Thoracic aorta (tissue), 2 donors: ENCODE data around the gene CEP78. TPM values are rescaled to one million over a fixed set of nuclear protein-coding genes. Genes with fewer than 3 reads are reported as not detected.

Experiments used
- ATAC-seq: fragments of 150-250 bp; one replicate; pipeline ENCODE4 v1.8.0; 2017; ENCODE audit warnings: low read depth; ENCODE audit not compliant: insufficient number of reproducible peaks, low FRiP score
- DNase-seq: peaks from one replicate; pipeline ENCODE4 v3.0.0-alpha.2; 2020; ENCODE audit warnings: low spot score
- H3K27ac ChIP-seq, 2 donors: fragments of 200-600 bp; sonication (generic); 1 replicate in 1 of 2; 2 replicates in 1 of 2; pipeline ENCODE4 v1.5.1; 2016; ENCODE audit warnings: mild to moderate bottlenecking in 2 of 2, moderate library complexity in 2 of 2
- H3K27me3 ChIP-seq: fragments of 200-600 bp; sonication (generic); replicated peaks from 2 replicates; pipeline ENCODE4 v1.6.0; 2016; ENCODE audit warnings: mild to moderate bottlenecking; ENCODE audit not compliant: insufficient read depth
- H3K36me3 ChIP-seq: fragments of 200-600 bp; sonication (generic); one replicate; pipeline ENCODE4 v1.5.1; 2016
- H3K4me1 ChIP-seq, 2 donors: fragments of 200-600 bp; sonication (generic); 1 replicate in 1 of 2; 2 replicates in 1 of 2; pipeline versions ENCODE4 v1.5.1 to v1.6.0; 2016; ENCODE audit warnings: low read depth in 2 of 2, mild to moderate bottlenecking in 1 of 2; ENCODE audit not compliant: control insufficient read depth in 1 of 2
- H3K4me3 ChIP-seq: fragments of 200-600 bp; sonication (generic); 2 replicates; pipeline ENCODE4 v1.5.1; 2016; ENCODE audit warnings: mild to moderate bottlenecking
- H3K9me3 ChIP-seq: fragments of 200-600 bp; sonication (generic); 2 replicates; pipeline ENCODE4 v1.5.1; 2016
- total RNA-seq, 2 donors: library from RNA; depleted of rRNA; stranded (reverse); fragments of >200 nt; gene quantifications; one replicate each; pipeline versions ENCODE4 v1.1.0 to v1.2.3, GENCODE V29; 2016
- TF ChIP-seq, protein P1 (sequence below): fragments of 200-600 bp; sonication (generic); IDR thresholded peaks from one replicate; pipeline ENCODE4 v1.5.1; 2019; ENCODE audit warnings: antibody characterized with exemption

The CEP78 gene
- total RNA-seq, 2 donors from 2014 or later: 5.6 to 10.4 TPM

DNA sequence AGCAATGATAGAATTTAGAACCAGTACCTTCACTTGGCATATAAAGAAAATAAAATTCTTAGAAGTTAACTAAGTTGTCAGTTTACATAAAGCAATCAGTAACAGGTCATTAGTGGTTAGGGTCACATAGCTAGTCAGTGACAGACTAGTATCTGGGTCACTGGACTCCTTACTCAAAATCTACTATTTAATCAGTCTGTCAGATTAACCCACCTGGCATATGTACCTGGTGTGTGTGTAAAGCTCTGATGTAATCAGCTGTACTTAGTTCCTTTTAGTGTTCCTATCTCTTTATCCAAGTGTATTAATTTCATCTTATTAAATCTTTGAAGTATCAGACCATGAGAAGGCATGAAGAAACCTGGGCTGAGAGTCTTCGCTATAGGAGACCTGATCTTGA is 7.3 kb downstream of the CEP78 start:
- Histone ChIP-seq H3K27ac (no peak overlapping the region), H3K36me3 (peaks cover 3% of the 10 kb centered on the region), H3K27me3 (no peaks in the 10 kb centered on the region), H3K4me3 (no peak overlapping the region), H3K4me1 (no peaks in the 10 kb centered on the region), H3K9me3 (no peaks in the 10 kb centered on the region)
- DNase-seq (no peak), ATAC-seq (no peak)
- TF ChIP-seq, protein P1, sequence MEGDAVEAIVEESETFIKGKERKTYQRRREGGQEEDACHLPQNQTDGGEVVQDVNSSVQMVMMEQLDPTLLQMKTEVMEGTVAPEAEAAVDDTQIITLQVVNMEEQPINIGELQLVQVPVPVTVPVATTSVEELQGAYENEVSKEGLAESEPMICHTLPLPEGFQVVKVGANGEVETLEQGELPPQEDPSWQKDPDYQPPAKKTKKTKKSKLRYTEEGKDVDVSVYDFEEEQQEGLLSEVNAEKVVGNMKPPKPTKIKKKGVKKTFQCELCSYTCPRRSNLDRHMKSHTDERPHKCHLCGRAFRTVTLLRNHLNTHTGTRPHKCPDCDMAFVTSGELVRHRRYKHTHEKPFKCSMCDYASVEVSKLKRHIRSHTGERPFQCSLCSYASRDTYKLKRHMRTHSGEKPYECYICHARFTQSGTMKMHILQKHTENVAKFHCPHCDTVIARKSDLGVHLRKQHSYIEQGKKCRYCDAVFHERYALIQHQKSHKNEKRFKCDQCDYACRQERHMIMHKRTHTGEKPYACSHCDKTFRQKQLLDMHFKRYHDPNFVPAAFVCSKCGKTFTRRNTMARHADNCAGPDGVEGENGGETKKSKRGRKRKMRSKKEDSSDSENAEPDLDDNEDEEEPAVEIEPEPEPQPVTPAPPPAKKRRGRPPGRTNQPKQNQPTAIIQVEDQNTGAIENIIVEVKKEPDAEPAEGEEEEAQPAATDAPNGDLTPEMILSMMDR: no peak

- no peaks in the 10 kb centered on the region for H3K9me3 ChIP-seq
- DNase-seq: no peak
- no peaks in the 10 kb centered on the region for H3K4me1 ChIP-seq
- no peaks in the 10 kb centered on the region for H3K27me3 ChIP-seq
- H3K36me3 ChIP-seq: peaks cover 3% of the 10 kb centered on the region
- no peak for ATAC-seq
- H3K4me3 ChIP-seq: no peak overlapping the region
- H3K27ac ChIP-seq: no peak overlapping the region
- TF ChIP-seq, protein P1: no peak
Observed at GRCh38 chr9:78245401-78245800, 9.5 kb downstream of the CEP78 start.

DNA sequence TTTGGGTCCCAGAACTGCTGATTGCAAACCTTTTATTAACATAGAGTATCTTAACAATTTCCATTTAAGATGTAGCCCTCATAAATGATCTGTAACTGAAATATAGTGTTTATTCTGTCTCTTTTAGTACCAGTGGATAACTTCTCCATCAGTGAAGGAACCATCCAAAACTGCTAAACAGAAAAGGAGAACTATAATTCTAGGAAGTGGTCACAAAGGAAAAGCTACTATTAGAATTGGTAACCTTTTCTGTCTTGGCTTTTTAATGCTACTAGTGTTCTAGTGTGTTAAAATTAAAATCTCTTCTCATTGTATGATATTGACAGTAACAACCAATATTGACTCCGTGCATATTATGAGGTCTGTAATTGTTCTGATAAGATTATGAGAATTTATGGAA is 12.8 kb downstream of the CEP78 start:
- Histone ChIP-seq H3K4me3 (no peak overlapping the region), H3K36me3 (no peaks in the 10 kb centered on the region), H3K4me1 (no peaks in the 10 kb centered on the region), H3K9me3 (no peaks in the 10 kb centered on the region), H3K27ac (no peak overlapping the region), H3K27me3 (no peaks in the 10 kb centered on the region)
- no peak for ATAC-seq
- no peak for DNase-seq
- TF ChIP-seq, protein P1: no peak

DNA sequence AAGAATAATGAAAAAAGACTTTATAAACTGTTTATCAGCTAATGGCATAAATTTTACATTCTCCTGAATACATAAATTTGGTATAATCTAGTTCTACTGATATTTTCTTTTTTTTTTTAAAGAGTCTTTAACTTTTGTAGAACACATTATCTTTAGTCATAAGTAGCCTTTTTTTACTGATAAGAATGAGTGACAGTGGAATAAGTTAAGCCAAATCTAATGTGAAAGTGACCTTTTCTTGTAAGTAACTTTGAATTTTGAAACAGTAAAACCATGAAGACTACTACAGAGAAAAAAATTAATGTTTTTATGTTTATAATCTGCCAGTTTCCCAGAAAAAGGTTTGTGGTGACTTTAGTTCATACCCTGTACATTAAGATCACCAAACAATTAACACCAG is 13.7 kb downstream of the CEP78 start:
- TF ChIP-seq, protein P1: no peak
- Histone ChIP-seq H3K27me3 (no peaks in the 10 kb centered on the region), H3K36me3 (no peaks in the 10 kb centered on the region), H3K27ac (no peak overlapping the region), H3K4me3 (no peak overlapping the region), H3K4me1 (no peaks in the 10 kb centered on the region), H3K9me3 (no peaks in the 10 kb centered on the region)
- DNase-seq (no peak), ATAC-seq (no peak)

DNA sequence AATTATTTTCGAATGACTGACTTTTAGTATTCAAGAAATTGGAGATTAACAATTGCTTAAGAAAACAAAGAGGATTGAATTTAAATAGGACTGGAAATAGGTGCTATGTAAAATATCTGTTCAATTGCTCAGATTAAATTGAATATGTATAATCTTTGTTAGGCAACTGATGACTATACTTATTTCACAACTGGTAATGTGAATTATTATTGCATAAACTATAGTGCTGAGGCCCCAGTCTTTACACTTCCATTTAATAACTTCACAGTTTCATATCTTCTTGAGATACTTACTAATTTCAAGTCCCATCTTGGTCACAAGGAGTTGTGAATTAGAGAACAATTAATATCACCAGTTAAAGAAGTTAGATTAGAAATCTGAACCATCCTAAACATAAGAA is 16.7 kb downstream of the CEP78 start:
- no peaks in the 10 kb centered on the region for H3K4me1 ChIP-seq
- no peak overlapping the region for H3K27ac ChIP-seq
- no peak for DNase-seq
- no peaks in the 10 kb centered on the region for H3K27me3 ChIP-seq
- TF ChIP-seq, protein P1: no peak
- H3K4me3 ChIP-seq: no peak overlapping the region
- H3K36me3 ChIP-seq: no peaks in the 10 kb centered on the region
- no peak for ATAC-seq
- no peaks in the 10 kb centered on the region for H3K9me3 ChIP-seq
